RWPE2 (cell line): ENCODE measurements around the gene ARHGAP42.
"Not testable (repeated sequence)": the region's sequence is repeated elsewhere in the genome, so short reads cannot be mapped to it uniquely, and the experiment has no call there.

Experiments used
- ATAC-seq: fragments of 200-7000 bp; cut with Tn5 transposase; 3 replicates; pipeline ENCODE4 v1.9.1; 2021; ENCODE audit warnings: low read depth
- DNase-seq: peaks from one replicate; pipeline ENCODE4 v3.0.0-alpha.2; 2020; ENCODE audit warnings: low spot score
- H3K27ac ChIP-seq: fragments of 450-650 bp; 2 replicates; pipeline ENCODE4 v1.5.1; 2017; ENCODE audit warnings: mild to moderate bottlenecking; ENCODE audit not compliant: poor library complexity, severe bottlenecking
- H3K27me3 ChIP-seq: fragments of 250-450 bp; sonication (Bioruptor Pico); 2 replicates; pipeline ENCODE4 v1.5.1; 2021; ENCODE audit warnings: mild to moderate bottlenecking, moderate library complexity; ENCODE audit not compliant: insufficient read depth, poor library complexity, severe bottlenecking
- H3K36me3 ChIP-seq: fragments of 250-450 bp; sonication (Bioruptor Pico); 2 replicates; pipeline ENCODE4 v1.5.1; 2020; ENCODE audit warnings: low read depth, mild to moderate bottlenecking, moderate library complexity
- H3K4me1 ChIP-seq: fragments of 250-450 bp; sonication (Bioruptor Pico); 2 replicates; pipeline ENCODE4 v1.5.1; 2021; ENCODE audit warnings: mild to moderate bottlenecking, moderate library complexity; ENCODE audit not compliant: insufficient read depth, poor library complexity, severe bottlenecking
- H3K4me3 ChIP-seq: fragments of 250-450 bp; sonication (Bioruptor Pico); 2 replicates; pipeline ENCODE4 v1.5.1; 2021; ENCODE audit warnings: mild to moderate bottlenecking, moderate library complexity; ENCODE audit not compliant: severe bottlenecking
- H3K9me3 ChIP-seq: fragments of 250-450 bp; sonication (Bioruptor Pico); 2 replicates; pipeline ENCODE4 v1.5.1; 2021; ENCODE audit warnings: mild to moderate bottlenecking, moderate library complexity; ENCODE audit not compliant: severe bottlenecking
- TF ChIP-seq, protein P1 (sequence below): fragments of 450-650 bp; IDR thresholded peaks from one replicate; pipeline ENCODE4 v1.5.1; 2017; ENCODE audit warnings: mild to moderate bottlenecking, moderate library complexity; ENCODE audit not compliant: poor library complexity, severe bottlenecking

Gene ARHGAP42

DNA sequence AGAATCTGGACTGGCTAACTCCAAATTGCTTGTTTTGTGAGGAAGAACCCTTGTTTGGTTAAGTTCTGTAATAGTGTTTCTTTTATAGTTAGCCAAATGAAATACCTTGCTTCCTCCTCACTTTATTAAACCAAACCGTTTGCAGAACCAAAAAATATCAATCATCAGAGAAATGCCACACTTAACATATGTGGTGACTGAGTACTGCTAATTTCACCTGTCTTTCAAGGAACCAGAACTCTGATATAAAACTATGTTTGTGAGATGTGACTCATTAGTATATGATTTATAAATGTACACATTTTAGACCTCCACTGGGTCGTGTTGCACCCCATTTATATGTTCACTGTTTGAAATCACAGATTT is 322.6 kb downstream of the ARHGAP42 start:
- Histone ChIP-seq H3K27ac (no peak overlapping the region), H3K9me3 (no peaks in the 10 kb centered on the region), H3K36me3 (no peaks in the 10 kb centered on the region), H3K27me3 (no peaks in the 10 kb centered on the region), H3K4me1 (no peaks in the 10 kb centered on the region), H3K4me3 (no peak overlapping the region)
- ATAC-seq (no peak), DNase-seq (no peak)
- TF ChIP-seq, protein P1, sequence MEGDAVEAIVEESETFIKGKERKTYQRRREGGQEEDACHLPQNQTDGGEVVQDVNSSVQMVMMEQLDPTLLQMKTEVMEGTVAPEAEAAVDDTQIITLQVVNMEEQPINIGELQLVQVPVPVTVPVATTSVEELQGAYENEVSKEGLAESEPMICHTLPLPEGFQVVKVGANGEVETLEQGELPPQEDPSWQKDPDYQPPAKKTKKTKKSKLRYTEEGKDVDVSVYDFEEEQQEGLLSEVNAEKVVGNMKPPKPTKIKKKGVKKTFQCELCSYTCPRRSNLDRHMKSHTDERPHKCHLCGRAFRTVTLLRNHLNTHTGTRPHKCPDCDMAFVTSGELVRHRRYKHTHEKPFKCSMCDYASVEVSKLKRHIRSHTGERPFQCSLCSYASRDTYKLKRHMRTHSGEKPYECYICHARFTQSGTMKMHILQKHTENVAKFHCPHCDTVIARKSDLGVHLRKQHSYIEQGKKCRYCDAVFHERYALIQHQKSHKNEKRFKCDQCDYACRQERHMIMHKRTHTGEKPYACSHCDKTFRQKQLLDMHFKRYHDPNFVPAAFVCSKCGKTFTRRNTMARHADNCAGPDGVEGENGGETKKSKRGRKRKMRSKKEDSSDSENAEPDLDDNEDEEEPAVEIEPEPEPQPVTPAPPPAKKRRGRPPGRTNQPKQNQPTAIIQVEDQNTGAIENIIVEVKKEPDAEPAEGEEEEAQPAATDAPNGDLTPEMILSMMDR: no peak

DNA sequence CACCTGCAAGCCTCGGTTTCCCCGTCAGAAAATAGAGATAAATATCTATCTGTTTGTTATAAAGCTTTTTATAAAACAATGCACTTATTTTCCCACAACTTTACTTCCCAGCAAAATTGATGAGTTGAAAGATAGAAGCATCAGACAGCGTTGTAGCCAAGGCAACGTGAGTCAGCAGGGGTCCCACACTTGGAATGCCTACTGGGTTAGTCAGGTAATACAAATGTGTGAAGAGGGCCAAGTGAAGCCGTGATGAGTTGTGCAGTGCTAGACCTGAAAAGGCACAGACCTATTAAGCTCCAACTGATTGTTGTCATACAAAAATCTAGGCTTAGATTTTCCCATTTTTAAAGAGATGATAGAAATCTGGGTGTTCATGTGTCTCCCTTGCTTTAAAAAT is 323.8 kb downstream of the ARHGAP42 start:
- ATAC-seq (no peak; the same call in 2 of the 3 replicates), DNase-seq (no peak)
- Histone ChIP-seq H3K27me3 (no peaks in the 10 kb centered on the region), H3K9me3 (no peaks in the 10 kb centered on the region), H3K4me1 (no peaks in the 10 kb centered on the region), H3K27ac (no peak overlapping the region), H3K4me3 (no peak overlapping the region), H3K36me3 (no peaks in the 10 kb centered on the region)
- TF ChIP-seq, protein P1: no peak

DNA sequence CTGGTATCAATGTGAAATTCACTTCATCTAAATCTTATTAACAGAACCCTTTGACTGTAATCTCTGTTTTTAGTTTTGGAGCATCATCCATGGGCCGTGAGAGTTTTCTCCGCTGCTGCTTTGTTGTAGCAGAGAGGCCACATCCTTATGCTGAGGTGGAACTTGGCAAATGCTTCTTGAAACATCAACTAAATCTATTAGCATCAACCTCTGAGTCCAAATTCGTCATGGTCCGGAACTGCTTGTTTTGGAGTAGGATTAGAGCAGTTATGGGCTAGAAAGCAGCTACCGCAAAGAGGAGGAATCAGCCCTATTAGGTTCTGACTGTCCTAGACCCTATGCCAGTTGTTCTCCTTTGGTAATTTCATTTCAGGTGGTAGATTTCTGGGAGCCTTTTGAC is 324.8 kb downstream of the ARHGAP42 start:
- H3K4me1 ChIP-seq: no peaks in the 10 kb centered on the region
- no peaks in the 10 kb centered on the region for H3K36me3 ChIP-seq
- no peaks in the 10 kb centered on the region for H3K27me3 ChIP-seq
- TF ChIP-seq, protein P1: no peak
- ATAC-seq (no peak), DNase-seq (no peak)
- no peaks in the 10 kb centered on the region for H3K9me3 ChIP-seq
- no peak overlapping the region for H3K27ac ChIP-seq
- no peak overlapping the region for H3K4me3 ChIP-seq

DNA sequence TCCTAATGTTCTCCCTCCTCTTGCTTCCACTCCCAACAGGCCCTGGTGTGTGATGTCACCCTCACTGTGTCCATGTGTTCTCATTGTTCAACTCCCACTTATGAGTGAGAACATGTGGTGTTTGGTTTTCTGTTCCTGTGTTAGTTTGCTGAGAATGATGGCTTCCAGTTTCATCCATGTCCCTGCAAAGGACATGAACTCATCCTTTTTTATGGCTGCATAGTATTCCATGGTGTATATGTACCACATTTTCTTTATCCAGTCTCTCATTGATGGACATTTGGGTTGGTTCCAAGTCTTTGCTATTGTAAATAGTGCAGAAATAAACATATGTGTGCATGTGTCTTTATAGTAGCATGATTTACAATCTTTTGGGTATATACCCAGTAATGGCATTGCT is 326.6 kb downstream of the ARHGAP42 start:
- not testable (repeated sequence) for H3K9me3 ChIP-seq, H3K36me3 ChIP-seq, H3K27me3 ChIP-seq, ATAC-seq, H3K4me1 ChIP-seq, H3K4me3 ChIP-seq, DNase-seq, H3K27ac ChIP-seq

DNA sequence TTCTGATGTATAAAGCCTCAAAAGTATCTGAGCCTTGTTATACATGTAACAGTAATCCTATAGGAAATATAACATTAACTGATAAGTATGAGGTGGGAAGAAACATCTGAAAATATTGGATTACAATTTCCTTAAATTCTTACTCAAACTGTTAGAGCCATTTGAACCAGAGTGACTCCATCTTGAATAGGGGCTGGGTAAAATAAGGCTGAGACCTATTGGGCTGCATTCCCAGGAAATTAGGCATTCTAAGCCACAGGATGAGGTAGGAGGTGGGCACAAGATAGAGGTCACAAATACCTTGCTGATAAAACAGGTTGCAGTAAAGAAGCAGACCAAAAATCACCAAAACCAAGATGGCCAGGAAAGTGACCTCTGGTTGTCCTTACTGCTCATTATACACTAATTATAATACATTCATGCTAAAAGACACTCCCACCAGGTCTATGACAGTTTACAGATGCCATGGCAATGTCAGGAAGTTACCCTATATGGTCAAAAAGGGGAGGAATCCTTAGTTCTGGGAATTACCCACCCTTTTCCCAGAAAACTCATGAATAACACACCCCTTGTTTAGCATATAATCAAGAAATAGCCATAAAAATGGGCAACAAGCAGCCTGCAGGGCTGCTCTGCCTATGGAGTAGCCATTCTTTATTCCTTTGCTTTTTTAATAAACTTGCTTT is 327.7 kb downstream of the ARHGAP42 start:
- Histone ChIP-seq H3K27me3 (no peaks in the 10 kb centered on the region), H3K4me3 (no peak overlapping the region), H3K9me3 (no peaks in the 10 kb centered on the region), H3K4me1 (no peaks in the 10 kb centered on the region), H3K27ac (no peak overlapping the region), H3K36me3 (no peaks in the 10 kb centered on the region)
- ATAC-seq: no peak
- DNase-seq: no peak
- TF ChIP-seq, protein P1: no peak
